HepG2 (cell line): ENCODE data around the gene IYD. TPM values are rescaled to one million over a fixed set of nuclear protein-coding genes. Genes with fewer than 3 reads are reported as not detected.

Experiments used
- ATAC-seq: fragments of 200-7000 bp; cut with Tn5 transposase; 3 replicates; pipeline ENCODE4 v1.9.1; 2020; ENCODE audit warnings: mild to moderate bottlenecking, moderate library complexity
- BruUV-seq: library from RNA; stranded (reverse); fragments of 400-500 nt; replicated peaks from 2 replicates; lab custom pipeline; 2021; lab: Mats Ljungman, UMichigan
- CTCF ChIA-PET: fragments of 300-600 bp; formaldehyde crosslinking; extraction: SDS; loops from one replicate; lab custom pipeline; 2021; ENCODE audit warnings: low total read pairs, inconsistent platforms, low intra/inter-chr PET ratio; lab: Yijun Ruan, JAX
- POLR2A ChIA-PET: fragments of 350-600 bp; sonication (Branson Sonifier 250); formaldehyde crosslinking; loops from one replicate; lab custom pipeline; 2020; ENCODE audit warnings: antibody characterized with exemption, inconsistent platforms; lab: Yijun Ruan, JAX
- DNase-seq: peaks from one replicate; pipeline ENCODE4 v3.0.0-alpha.2; 2015; ENCODE audit warnings: low spot score
- FAIRE-seq: peaks from 3 replicates; lab custom pipeline; 2011; peaks lifted over from hg19 to GRCh38; lab: Jason Lieb, UNC
- H2AFZ ChIP-seq: one replicate; pipeline ENCODE4 v1.6.1; 2011; ENCODE audit warnings: low read length, inconsistent platforms
- H3K27ac ChIP-seq: fragments of 300-600 bp; 3 replicates; pipeline ENCODE4 v1.8.0; 2011; ENCODE audit warnings: mixed run types, mild to moderate bottlenecking, mixed read lengths, low read length, inconsistent platforms; ENCODE audit not compliant: insufficient read depth; ENCODE audit errors: extremely low read length
- H3K27me3 ChIP-seq, 2 experiments: fragments of 200-600 bp in 1 of 2; 2 replicates in 1 of 2; 3 replicates in 1 of 2; pipeline versions ENCODE4 v1.6.0 to v1.8.0; 2011; ENCODE audit warnings: low read length in 2 of 2, mild to moderate bottlenecking in 2 of 2, moderate library complexity in 2 of 2, inconsistent platforms in 1 of 2; ENCODE audit not compliant: insufficient read depth in 2 of 2, control insufficient read depth in 1 of 2
- H3K36me3 ChIP-seq, 2 experiments: fragments of 200-600 bp in 1 of 2; replicated peaks in 1 of 2; 2 replicates in 1 of 2; 3 replicates in 1 of 2; pipeline versions ENCODE4 v1.5.1 to v1.8.0; 2011; ENCODE audit warnings: low read length in 2 of 2, inconsistent platforms in 1 of 2; ENCODE audit not compliant: insufficient read depth in 2 of 2, control insufficient read depth in 1 of 2
- H3K4me1 ChIP-seq: 2 replicates; pipeline ENCODE4 v1.5.1; 2012; ENCODE audit warnings: low read length, inconsistent platforms; ENCODE audit not compliant: insufficient read depth
- H3K4me2 ChIP-seq: 2 replicates; pipeline ENCODE4 v1.6.0; 2011; ENCODE audit warnings: low read depth, low read length, inconsistent platforms
- H3K4me3 ChIP-seq, 3 experiments: fragments of 200-600 bp in 1 of 3; sonication (generic), shearing (Covaris generic) in 1 of 3; replicated peaks in 1 of 3; 2 replicates each; pipeline ENCODE4 v1.5.1; 2011 to 2016; ENCODE audit warnings: low read length in 3 of 3, inconsistent platforms in 2 of 3, low read depth in 2 of 3, mild to moderate bottlenecking in 2 of 3, control low read depth in 1 of 3, mixed read lengths in 1 of 3; ENCODE audit not compliant: insufficient read depth in 1 of 3
- H3K79me2 ChIP-seq: one replicate; pipeline ENCODE4 v1.6.1; 2011; ENCODE audit warnings: low read length, inconsistent platforms; ENCODE audit not compliant: insufficient read depth
- H3K9ac ChIP-seq: 2 replicates; pipeline ENCODE4 v1.6.0; 2011; ENCODE audit warnings: mild to moderate bottlenecking, low read depth, low read length, inconsistent platforms; ENCODE audit not compliant: insufficient read depth
- H3K9me3 ChIP-seq: 2 replicates; pipeline ENCODE4 v1.5.1; 2012; ENCODE audit warnings: mild to moderate bottlenecking, low read length
- H4K20me1 ChIP-seq: 2 replicates; pipeline ENCODE4 v1.6.0; 2011; ENCODE audit warnings: inconsistent platforms, mild to moderate bottlenecking, low read length, moderate library complexity; ENCODE audit not compliant: insufficient read depth
- ATF6 ChIP-seq: sonication (generic); formaldehyde crosslinking; conservative IDR thresholded peaks from 2 replicates; pipeline ENCODE4 v1.4.0; 2020; ENCODE audit warnings: missing genetic modification reagents
- ATM ChIP-seq: fragments of 450-650 bp; IDR thresholded peaks from 2 replicates; pipeline ENCODE4 v1.7.1; 2017; ENCODE audit warnings: mild to moderate bottlenecking, borderline replicate concordance
- HDAC2 ChIP-seq: sonication (generic); formaldehyde crosslinking; IDR thresholded peaks from 2 replicates; pipeline ENCODE4 v1.4.0; 2020; ENCODE audit warnings: missing genetic modification reagents
- IKZF1 ChIP-seq: fragments of 450-650 bp; IDR thresholded peaks from 2 replicates; pipeline ENCODE4 v1.7.1; 2016
- MEIS1 ChIP-seq: sonication (generic); formaldehyde crosslinking; IDR thresholded peaks from 2 replicates; pipeline ENCODE4 v1.9.0; 2021; ENCODE audit warnings: mild to moderate bottlenecking, missing genetic modification reagents, moderate library complexity, borderline replicate concordance
- MLXIP ChIP-seq: sonication (generic); formaldehyde crosslinking; IDR thresholded peaks from 2 replicates; pipeline ENCODE4 v1.9.0; 2021; ENCODE audit warnings: missing genetic modification reagents, borderline replicate concordance
- ONECUT2 ChIP-seq: sonication (generic); formaldehyde crosslinking; IDR thresholded peaks from 2 replicates; pipeline ENCODE4 v1.4.0; 2020; ENCODE audit warnings: missing genetic modification reagents
- PCBP2 ChIP-seq: fragments of 200-400 bp; formaldehyde crosslinking; optimal IDR thresholded peaks from 2 replicates; pipeline ENCODE3; 2018; ENCODE audit warnings: low read length, low read depth; ENCODE audit not compliant: poor library complexity, severe bottlenecking
- ZNF383 ChIP-seq: sonication (generic); formaldehyde crosslinking; IDR thresholded peaks from 2 replicates; pipeline ENCODE4 v1.4.0; 2020; ENCODE audit warnings: missing genetic modification reagents, mild to moderate bottlenecking, borderline replicate concordance
- ZNF589 ChIP-seq: sonication (generic); formaldehyde crosslinking; conservative IDR thresholded peaks from 2 replicates; pipeline ENCODE4 v1.8.0; 2022; ENCODE audit warnings: mild to moderate bottlenecking, moderate library complexity, missing genetic modification reagents
- ZNF691 ChIP-seq: sonication (generic); formaldehyde crosslinking; IDR thresholded peaks from 2 replicates; pipeline ENCODE4 v1.4.0; 2020; ENCODE audit warnings: missing genetic modification reagents, low read depth, mild to moderate bottlenecking, borderline replicate concordance
- WGBS: methylation state at CpG from one replicate; pipeline ENCODE4 v1.1.6; 2017; ENCODE audit warnings: low lambda C conversion rate; 5-methylcytosine and 5-hydroxymethylcytosine counted together
- in situ Hi-C: cut with HindIII; loops from 2 replicates; pipeline ENCODE4 v1.10.0; 2017; ENCODE audit warnings: low pct_unique_long_range_greater_than_20kb; ENCODE audit not compliant: extremely low pct_ligation_motif_present
- intact Hi-C: fragments of 100-400 bp; cut with micrococcal nuclease; formaldehyde crosslinking; loops from one replicate; pipeline ENCODE4 v1.10.0; 2022; ENCODE audit not compliant: unreplicated experiment
- polyA plus RNA-seq, 8 experiments: library from polyadenylated mRNA; depleted of rRNA in 3 of 8; stranded (reverse) in 7 of 8; unstranded in 1 of 8; fragments of >200 nt; fragmentation: Illumina TruSeq in 4 of 8; extraction: Trizol in 4 of 8; gene quantifications; 2 replicates each; pipeline versions ENCODE4 v1.2.1 to v1.2.3, GENCODE V29; 2011 to 2016; ENCODE audit warnings: low read depth in 4 of 8, missing spikeins in 1 of 8, mixed read lengths in 1 of 8; ENCODE audit not compliant: insufficient read depth in 1 of 8
- total RNA-seq, 5 experiments: library from RNA; depleted of rRNA; stranded (reverse); fragments of >200 nt; fragmentation: Illumina TruSeq; extraction: Trizol; gene quantifications; 2 replicates each; pipeline ENCODE4 v1.2.3, GENCODE V29; 2016; ENCODE audit warnings: low read depth in 1 of 5

IYD gene
- total and polyA plus RNA-seq, 2 of the 13 experiments (the other 11 are each of a cell fraction or from before 2014, with no cell fraction given), result 0.01 to 0.46 TPM

- no peak overlapping the region for H3K9ac ChIP-seq
- CTCF ChIA-PET, result no interaction called here
- BruUV-seq, result no TSS peak
- no peak overlapping the region for H3K27ac ChIP-seq
- intact Hi-C loops, result no loop called here
- 44% methylated on average over 10 of the region's 10 CpGs for WGBS
- DNase-seq (no peak), FAIRE-seq (no peak), ATAC-seq (no peak)
- no peaks in the 10 kb centered on the region for H3K4me1 ChIP-seq
- POLR2A ChIA-PET, result no interaction called here
- no peaks in the 10 kb centered on the region for H4K20me1 ChIP-seq
- no peak overlapping the region for H3K4me2 ChIP-seq
- in situ Hi-C loops, result no loop called here
- no peaks in the 10 kb centered on the region for H3K36me3 ChIP-seq
- TF ChIP-seq MLXIP (CRISPR knock-in tag) (no peak), MEIS1 (no peak), ZNF589 (CRISPR knock-in tag) (no peak), IKZF1 (no peak), ZNF691 (no peak), ATF6 (CRISPR knock-in tag) (no peak), ONECUT2 (CRISPR knock-in tag) (no peak), ATM (no peak), PCBP2 (no peak), ZNF383 (CRISPR knock-in tag) (no peak), HDAC2 (no peak)
- H2AFZ ChIP-seq, result no peak overlapping the region
- no peaks in the 10 kb centered on the region for H3K9me3 ChIP-seq
- peaks cover 1 to 5% of the 10 kb centered on the region in 2 experiments; a peak in 2 of 5 replicates for H3K27me3 ChIP-seq
- no peak overlapping the region for H3K4me3 ChIP-seq
- no peaks in the 10 kb centered on the region for H3K79me2 ChIP-seq
Measured at GRCh38 chr6:150435832-150436231, 67.0 kb downstream of the IYD start.
